Stimulated activated CD4-positive, alpha-beta T cell treated with anti-CD3 and anti-CD28 coated beads, Interleukin-15, amount 100 ng/mL, for 1 hour (primary cell): ENCODE data around the gene GTF2H4.
A peak's percentile ranks its signal among the peaks of the same experiment; 100 is the strongest.
"Not testable (repeated sequence)": the region's sequence is repeated elsewhere in the genome, so short reads cannot be mapped to it uniquely, and the experiment has no call there.

Experiments used
- DNase-seq, 2 donors: peaks; one replicate each; pipeline ENCODE4 v3.0.0-alpha.2; 2020; ENCODE audit warnings: low read depth in 1 of 2, low spot score in 1 of 2

The GTF2H4 gene

GRCh38 chr6:30907758-30908591, at the start of gene GTF2H4:
GTF2H4 (plus strand) TSS chr6:30908207.
- DNase-seq = peak; percentile 86

- not testable (repeated sequence) for DNase-seq
Observed at GRCh38 chr6:30859726-30860125, 48.3 kb upstream of the GTF2H4 start.

- no peak for DNase-seq
Observed at GRCh38 chr6:30861257-30862048, 46.6 kb upstream of the GTF2H4 start.

GRCh38 chr6:30862156-30862875, 45.7 kb upstream of the GTF2H4 start:
- DNase-seq = no peak

GRCh38 chr6:30864325-30864724, 43.7 kb upstream of the GTF2H4 start:
- DNase-seq = no peak

GRCh38 chr6:30869241-30869749, 38.7 kb upstream of the GTF2H4 start:
- DNase-seq = not testable (repeated sequence)

GRCh38 chr6:30870546-30870945, 37.5 kb upstream of the GTF2H4 start:
- no peak for DNase-seq

GRCh38 chr6:30871592-30872183, 36.3 kb upstream of the GTF2H4 start:
- no peak for DNase-seq

- DNase-seq = no peak
Observed at GRCh38 chr6:30873137-30873640, 34.8 kb upstream of the GTF2H4 start.

- not testable (repeated sequence) for DNase-seq
Observed at GRCh38 chr6:30873795-30874194, 34.2 kb upstream of the GTF2H4 start.

- no peak for DNase-seq
Observed at GRCh38 chr6:30875244-30876038, 32.6 kb upstream of the GTF2H4 start.

- no peak for DNase-seq
Observed at GRCh38 chr6:30876039-30876730, 31.8 kb upstream of the GTF2H4 start.

GRCh38 chr6:30877419-30878262, 30.4 kb upstream of the GTF2H4 start:
- peak; percentile 50 to 59 for DNase-seq

- DNase-seq = no peak
Observed at GRCh38 chr6:30879684-30880427, 28.2 kb upstream of the GTF2H4 start.

GRCh38 chr6:30880698-30881252, 27.2 kb upstream of the GTF2H4 start:
- DNase-seq = no peak

GRCh38 chr6:30881392-30882203, 26.4 kb upstream of the GTF2H4 start:
- no peak for DNase-seq
